HG03108 (cell line): Measurements from ENCODE around the gene SOX6.
"Not testable (repeated sequence)": the region's sequence is repeated elsewhere in the genome, so short reads cannot be mapped to it uniquely, and the experiment has no call there.

Experiments
- ATAC-seq: cut with Tn5 transposase; IDR thresholded peaks from one replicate; pipeline ENCODE4 v1.9.1; 2021; ENCODE audit warnings: moderate library complexity; ENCODE audit not compliant: unreplicated experiment

SOX6 gene

GRCh38 chr11:15940462-15941205 is 415.7 kb downstream of the SOX6 start:
- ATAC-seq, result no peak

DNA sequence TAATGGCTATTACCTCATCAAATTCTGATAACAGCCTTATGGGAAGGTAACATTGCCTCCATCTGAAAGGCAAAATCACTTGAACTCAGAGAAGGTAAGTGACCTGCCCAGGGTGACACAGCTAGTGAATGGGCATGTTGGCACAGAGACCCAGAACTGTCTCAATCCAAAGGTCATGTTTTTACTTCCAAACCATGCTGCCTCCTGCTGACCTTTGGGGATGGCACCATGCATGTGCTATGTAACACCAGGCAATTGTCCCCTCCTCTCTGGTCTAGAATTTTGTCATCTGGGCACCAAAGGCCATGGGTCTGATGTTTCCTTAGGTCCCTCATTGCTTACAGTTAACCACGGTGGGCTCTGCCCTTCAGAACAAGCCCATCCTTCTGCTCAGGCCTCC is 417.4 kb downstream of the SOX6 start:
- ATAC-seq, result no peak

- no peak for ATAC-seq
Observed at GRCh38 chr11:15938121-15938611, 418.2 kb downstream of the SOX6 start.

DNA sequence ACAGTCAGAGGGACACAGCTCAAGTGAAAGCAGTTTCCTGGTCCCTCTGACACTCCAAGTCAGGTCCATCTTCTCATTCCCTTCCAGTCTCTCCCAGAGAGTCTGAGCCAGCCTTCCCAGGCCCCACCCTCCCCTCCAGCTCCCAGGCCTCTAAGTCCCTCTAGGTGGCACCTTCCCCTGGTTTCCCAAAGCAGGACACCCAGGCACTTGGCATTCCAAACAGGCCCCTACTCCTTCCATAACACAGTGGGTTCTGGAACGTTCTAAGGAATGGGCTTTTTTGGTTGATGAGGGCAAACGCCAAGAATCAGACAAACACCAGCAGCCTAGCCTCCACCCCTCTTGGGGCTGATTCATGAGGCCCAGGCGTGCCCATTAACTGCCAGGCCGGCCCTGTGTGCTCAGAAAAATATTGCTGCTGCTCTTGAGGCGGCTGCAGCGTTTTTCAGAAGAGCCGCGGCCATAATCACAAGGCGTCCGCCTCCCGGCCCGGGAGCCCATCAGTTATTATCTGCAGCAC is 418.7 kb downstream of the SOX6 start:
- ATAC-seq, result no peak

GRCh38 chr11:15936011-15936410 is 420.3 kb downstream of the SOX6 start:
- no peak for ATAC-seq

- ATAC-seq, result no peak
Observed at GRCh38 chr11:15935373-15935772, 421.0 kb downstream of the SOX6 start.

DNA sequence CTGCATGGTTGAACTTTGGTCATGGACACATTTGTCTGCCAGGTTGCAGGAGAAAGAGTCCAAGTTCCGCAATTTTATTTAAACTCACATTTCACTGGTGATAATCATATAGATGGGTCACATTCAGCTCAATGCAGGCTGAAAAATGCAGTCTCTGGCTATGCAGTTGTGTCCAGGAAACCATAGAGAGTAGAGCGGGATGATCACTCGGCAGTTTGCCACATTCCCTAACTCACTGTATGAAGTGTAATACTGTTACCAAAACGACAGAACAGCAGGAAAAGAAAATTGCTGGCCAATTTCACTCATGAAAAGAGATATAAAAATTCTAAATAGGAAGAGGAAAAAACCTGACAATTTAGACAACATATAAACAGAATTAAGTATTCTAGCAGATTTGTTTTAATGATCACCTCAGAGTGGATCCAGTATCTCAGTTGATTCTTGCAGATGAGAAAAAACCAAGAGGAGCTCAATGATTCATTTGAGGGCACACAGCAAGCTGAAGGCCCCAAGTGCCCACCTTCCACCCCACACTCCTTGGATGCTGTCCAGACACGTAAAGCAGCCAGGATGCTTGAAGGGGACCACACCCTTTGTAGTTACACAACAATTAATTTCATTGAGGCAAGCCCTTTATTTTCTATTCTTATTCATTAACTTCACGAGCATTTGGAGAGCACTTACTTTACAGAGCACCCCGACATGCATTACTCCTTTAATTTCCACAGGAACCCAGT is 422.3 kb downstream of the SOX6 start:
- ATAC-seq, result no peak

DNA sequence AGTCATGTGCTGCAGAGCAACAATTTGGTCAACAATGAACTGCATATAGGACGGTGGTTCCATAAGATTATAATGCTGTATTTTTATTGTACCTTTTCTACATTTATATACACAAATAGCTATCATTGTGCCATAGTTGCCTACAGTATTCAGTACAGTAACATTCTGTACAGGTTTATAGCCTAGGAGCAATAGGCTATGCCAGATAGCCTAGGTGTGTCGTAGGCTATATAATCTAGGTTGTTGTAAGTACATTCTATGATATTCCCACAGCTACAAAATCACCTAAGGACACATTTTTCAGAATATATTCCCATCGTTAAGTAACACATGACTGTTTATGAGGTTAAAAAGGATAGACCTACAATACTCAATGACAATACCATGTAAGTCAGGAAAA is 423.9 kb downstream of the SOX6 start:
- no peak for ATAC-seq

DNA sequence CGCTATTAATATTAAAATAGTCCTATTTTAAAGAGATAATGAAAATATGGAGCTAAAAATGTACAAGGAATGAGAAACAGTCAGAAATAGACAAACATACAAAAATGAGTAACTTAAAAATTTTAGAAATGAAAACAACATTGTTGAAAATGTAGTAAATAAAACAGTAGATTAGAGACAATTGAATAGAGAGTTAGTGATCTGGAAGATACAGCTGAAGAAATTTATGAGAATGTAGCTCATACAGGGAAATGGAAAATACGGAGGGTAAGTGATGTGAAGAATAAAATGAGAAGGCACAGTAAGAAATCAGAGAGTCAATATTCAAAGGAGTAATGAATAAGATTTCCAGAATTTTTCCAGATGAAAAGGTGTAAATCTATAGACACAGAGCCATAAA is 424.8 kb downstream of the SOX6 start:
- no peak for ATAC-seq

- ATAC-seq, result no peak
Observed at GRCh38 chr11:15930442-15931025, 425.8 kb downstream of the SOX6 start.

DNA sequence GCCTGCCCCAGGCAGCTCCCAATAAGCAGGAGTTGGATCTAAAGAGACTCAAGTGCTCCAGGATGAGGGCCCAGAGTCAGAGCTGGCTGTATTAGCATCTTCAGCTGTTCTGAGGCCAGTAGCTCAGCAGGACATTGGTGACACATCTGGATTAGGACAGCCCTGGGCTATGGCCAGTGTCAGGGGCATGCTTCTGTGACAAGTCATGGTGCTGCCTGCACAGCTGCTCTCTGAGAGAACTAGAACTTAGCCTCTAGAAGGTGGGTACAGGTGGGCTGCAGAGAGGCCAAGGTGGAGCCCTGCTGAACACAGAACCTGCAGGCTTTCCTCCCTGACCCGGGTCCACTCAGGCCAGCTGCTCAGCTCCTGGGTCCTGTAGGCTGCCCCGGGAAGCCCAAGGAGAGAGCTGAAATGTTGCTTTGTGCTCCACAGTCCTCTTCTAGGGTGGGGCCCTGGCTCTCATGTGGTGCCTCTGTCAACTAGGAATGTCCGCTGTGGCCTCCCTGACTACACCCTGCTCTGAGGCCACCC is 426.9 kb downstream of the SOX6 start:
- ATAC-seq, result no peak

- no peak for ATAC-seq
Observed at GRCh38 chr11:15927864-15928217, 428.5 kb downstream of the SOX6 start.

- no peak for ATAC-seq
Observed at GRCh38 chr11:15927196-15927863, 429.0 kb downstream of the SOX6 start.

DNA sequence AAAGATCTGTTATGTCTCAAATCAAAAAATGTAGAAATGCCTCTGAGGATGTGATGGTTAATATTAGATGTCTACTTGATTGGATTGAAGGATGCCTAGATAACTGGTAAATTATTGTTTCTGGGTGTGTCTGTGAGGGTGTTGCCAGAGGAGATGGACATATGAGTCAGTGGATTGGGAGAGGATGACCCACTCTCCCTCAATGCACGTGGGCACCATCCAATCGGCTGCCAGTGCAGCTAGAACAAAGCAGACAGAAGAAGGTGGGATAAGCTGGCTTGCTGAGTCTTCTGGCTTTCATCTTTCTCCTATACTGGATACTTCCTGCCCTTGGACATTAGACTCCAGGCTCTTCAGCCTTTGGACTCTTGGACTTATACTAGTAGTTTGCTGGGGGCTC is 430.3 kb downstream of the SOX6 start:
- no peak for ATAC-seq

- no peak for ATAC-seq
Observed at GRCh38 chr11:15923183-15923582, 433.2 kb downstream of the SOX6 start.

DNA sequence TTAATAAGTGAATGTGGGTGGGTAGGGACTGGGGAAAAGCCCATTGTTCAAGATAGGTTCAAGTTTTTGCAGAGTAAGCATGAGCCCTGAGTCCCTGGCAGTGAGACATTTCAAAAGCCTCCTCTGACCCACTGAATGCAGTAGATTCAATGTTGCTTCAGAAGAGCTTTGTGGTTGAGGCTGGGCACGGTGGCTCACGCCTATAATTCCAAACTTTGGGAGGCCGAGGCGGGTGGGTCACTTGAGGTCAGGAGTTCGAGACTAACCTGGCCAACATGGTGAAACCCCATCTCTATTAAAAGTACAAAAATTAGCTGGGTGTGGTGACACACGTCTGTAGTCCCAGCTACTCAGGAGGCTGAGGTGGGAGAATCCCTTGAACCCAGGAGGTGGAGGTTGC is 433.6 kb downstream of the SOX6 start:
- ATAC-seq, result not testable (repeated sequence)

- ATAC-seq, result no peak
Observed at GRCh38 chr11:15920856-15921629, 435.3 kb downstream of the SOX6 start.

DNA sequence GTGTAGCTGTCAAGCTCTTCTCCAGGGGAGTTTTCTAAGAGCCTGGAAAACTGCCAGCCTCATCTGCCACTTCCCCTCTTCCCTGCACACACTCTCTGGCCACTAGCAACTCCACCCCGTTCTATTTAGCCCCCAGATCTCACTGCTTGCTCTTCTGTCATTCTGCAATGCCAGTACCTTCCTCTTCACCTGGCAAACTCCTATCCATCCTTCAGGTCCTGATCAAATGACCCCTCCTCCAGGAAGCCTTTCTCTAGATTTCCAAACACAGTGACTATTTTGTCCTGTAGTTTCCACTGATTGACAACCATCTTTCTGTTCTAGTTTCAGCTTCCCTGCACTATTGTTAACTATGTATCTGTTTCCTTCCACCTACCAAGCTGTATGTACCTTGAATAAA is 437.7 kb downstream of the SOX6 start:
- no peak for ATAC-seq

DNA sequence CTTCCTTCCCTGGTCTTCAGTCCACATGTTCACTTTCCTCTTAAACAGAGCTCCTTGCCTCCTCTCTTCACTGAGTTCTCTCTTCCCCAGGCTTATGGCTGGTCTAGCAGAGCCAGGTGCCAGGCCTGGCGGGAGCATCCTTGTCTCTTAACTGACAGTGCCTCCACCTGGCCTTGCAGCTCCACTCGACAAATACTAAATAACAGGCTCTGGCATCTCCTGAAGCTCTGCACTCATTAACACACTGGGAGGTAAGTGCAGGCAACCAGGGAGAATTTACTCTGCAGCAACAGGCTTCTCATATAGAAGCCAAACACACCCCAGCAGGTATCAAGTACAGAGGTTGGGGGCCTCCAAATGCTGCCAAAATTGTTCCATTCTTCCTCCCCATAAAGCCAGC is 438.1 kb downstream of the SOX6 start:
- ATAC-seq, result no peak
